K562 (cell line): ENCODE measurements around the gene TAF15. TPM values are rescaled to one million over a fixed set of nuclear protein-coding genes. Genes with fewer than 3 reads are reported as not detected.

Source experiments
- CBX2 ChIP-seq: fragments of 200-600 bp; sonication (generic); IDR thresholded peaks from one replicate; pipeline ENCODE4 v1.6.1; 2012; ENCODE audit warnings: mild to moderate bottlenecking, low read length, inconsistent platforms; ENCODE audit not compliant: insufficient read depth, poor library complexity, severe bottlenecking
- CEBPG ChIP-seq, 3 experiments: fragments of 200-800 bp in 1 of 3; sonication (Bioruptor generic) in 1 of 3; sonication (generic) in 1 of 3; formaldehyde crosslinking in 1 of 3; IDR thresholded peaks in 2 of 3; conservative IDR thresholded peaks in 1 of 3; 2 replicates each; pipeline versions ENCODE4 v1.6.1 to v1.8.0; 2016 to 2022; ENCODE audit warnings: missing compliant biosample characterization in 2 of 3, missing genetic modification characterization in 2 of 3, mild to moderate bottlenecking in 1 of 3, missing genetic modification reagents in 1 of 3
- DPF2 ChIP-seq: fragments of 450-650 bp; IDR thresholded peaks from 2 replicates; pipeline ENCODE4 v1.6.1; 2016
- HNRNPLL ChIP-seq: fragments of 200-400 bp; formaldehyde crosslinking; IDR thresholded peaks from 2 replicates; pipeline ENCODE4 v1.6.1; 2017; ENCODE audit warnings: low read length, low read depth, mild to moderate bottlenecking; ENCODE audit not compliant: poor library complexity, severe bottlenecking
- KDM1A ChIP-seq, 2 experiments: fragments of 450-650 bp; IDR thresholded peaks; 2 replicates each; pipeline ENCODE4 v1.6.1; 2016; ENCODE audit warnings: mild to moderate bottlenecking in 2 of 2
- NFE2 ChIP-seq: IDR thresholded peaks from 2 replicates; pipeline ENCODE4 v1.6.1; 2014; ENCODE audit warnings: antibody characterized with exemption, low read depth
- NFXL1 ChIP-seq: fragments of 450-650 bp; formaldehyde crosslinking; IDR thresholded peaks from 2 replicates; pipeline ENCODE4 v1.4.0; 2021; ENCODE audit warnings: mild to moderate bottlenecking
- NR2F6 ChIP-seq: fragments of 450-650 bp; formaldehyde crosslinking; IDR thresholded peaks from 2 replicates; pipeline ENCODE4 v1.4.0; 2020; ENCODE audit warnings: mild to moderate bottlenecking
- RBM14 ChIP-seq: fragments of 200-400 bp; formaldehyde crosslinking; IDR thresholded peaks from 2 replicates; pipeline ENCODE4 v1.6.1; 2018; ENCODE audit warnings: low read depth, mild to moderate bottlenecking, low read length, moderate library complexity, borderline replicate concordance; ENCODE audit not compliant: insufficient read depth
- SMAD4 ChIP-seq: fragments of 250-450 bp; sonication (Bioruptor Pico); conservative IDR thresholded peaks from 2 replicates; pipeline ENCODE4 v1.8.0; 2021; ENCODE audit warnings: inconsistent platforms, mild to moderate bottlenecking, moderate library complexity
- SP1 ChIP-seq: sonication (generic); formaldehyde crosslinking; IDR thresholded peaks from 2 replicates; pipeline ENCODE4 v1.8.1; 2022; ENCODE audit warnings: mild to moderate bottlenecking, missing genetic modification reagents
- SP2 ChIP-seq: IDR thresholded peaks from 2 replicates; pipeline ENCODE4 v1.6.1; 2011; ENCODE audit warnings: mild to moderate bottlenecking, low read depth, low read length, moderate library complexity; ENCODE audit not compliant: poor library complexity, severe bottlenecking; ENCODE audit errors: extremely low read depth
- polyA plus RNA-seq, 8 experiments: library from polyadenylated mRNA; depleted of rRNA in 4 of 8; stranded (reverse) in 5 of 8; unstranded in 3 of 8; fragments of >200 nt; fragmentation: Nextera tagmentation in 2 of 8; fragmentation: Illumina TruSeq in 1 of 8; extraction: Ambion mirVana in 2 of 8; extraction: Trizol in 1 of 8; gene quantifications; 2 replicates each; pipeline versions ENCODE4 v1.2.1 to v1.2.3, GENCODE V29; 2011 to 2014; ENCODE audit warnings: inconsistent platforms in 1 of 8, missing spikeins in 1 of 8
- total RNA-seq, 7 experiments: library from RNA; depleted of rRNA in 6 of 7; stranded (reverse); fragments of >200 nt in 6 of 7; fragmentation: Illumina TruSeq in 2 of 7; extraction: Trizol in 2 of 7; gene quantifications; 2 replicates each; pipeline versions ENCODE4 v1.2.1 to v1.2.3, GENCODE V29; 2011 to 2021; ENCODE audit warnings: low replicate concordance in 1 of 7
- TF ChIP-seq, protein P1 (sequence below): fragments of 250-450 bp; sonication (Bioruptor Pico); IDR thresholded peaks from 2 replicates; pipeline ENCODE4 v1.4.0; 2020; ENCODE audit warnings: mild to moderate bottlenecking, moderate library complexity
- TF ChIP-seq, protein P2 (sequence below): IDR thresholded peaks from 3 replicates; pipeline ENCODE4 v1.6.1; 2011; ENCODE audit warnings: borderline replicate concordance, mild to moderate bottlenecking; ENCODE audit not compliant: insufficient read length, insufficient read depth
- TF ChIP-seq, protein P3 (sequence below): fragments of 200-800 bp; sonication (Bioruptor generic); IDR thresholded peaks from 2 replicates; pipeline ENCODE4 v1.6.1; 2017; ENCODE audit warnings: missing genetic modification characterization, missing compliant biosample characterization

TAF15 gene
- total and polyA plus RNA-seq, 9 of the 15 experiments (the other 6 are each of a cell fraction or from before 2014, with no cell fraction given): 4.1 to 272 (median 56.8) TPM

DNA sequence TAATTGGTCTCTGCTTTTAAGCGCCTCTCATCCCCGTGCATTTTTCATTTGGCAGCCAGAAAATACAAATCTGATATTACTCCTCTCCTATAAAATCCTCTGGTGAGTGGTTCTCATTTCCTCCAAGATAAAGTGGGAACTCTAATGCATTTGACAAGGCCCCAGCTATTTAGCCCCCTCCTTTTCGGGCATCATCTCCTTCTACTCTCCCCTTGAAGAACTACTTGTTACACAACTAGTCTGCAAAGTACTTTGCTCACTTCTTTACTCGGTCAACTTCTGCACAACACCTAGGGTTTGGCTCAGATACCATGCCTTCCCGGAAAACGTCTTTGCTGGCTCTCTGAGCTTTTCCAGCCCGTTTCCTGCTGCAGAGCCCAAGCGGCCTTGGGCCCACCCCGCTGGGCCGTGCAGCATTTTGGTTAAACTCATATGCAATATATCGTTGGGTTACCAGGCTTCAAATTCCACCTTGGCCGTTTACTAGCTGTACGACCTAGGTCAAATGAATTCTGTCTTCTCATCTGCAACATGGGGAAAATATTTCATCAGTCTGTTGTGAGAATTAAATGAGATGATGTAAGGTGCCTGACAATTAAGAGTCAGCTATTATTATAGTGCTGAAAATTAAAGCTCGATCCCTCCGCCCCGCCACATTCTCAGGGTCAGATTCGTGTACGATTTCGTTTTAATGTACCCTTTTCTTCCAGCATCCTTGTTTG lies 883 bp upstream of the TAF15 start (continued):
- TF ChIP-seq, protein P1, sequence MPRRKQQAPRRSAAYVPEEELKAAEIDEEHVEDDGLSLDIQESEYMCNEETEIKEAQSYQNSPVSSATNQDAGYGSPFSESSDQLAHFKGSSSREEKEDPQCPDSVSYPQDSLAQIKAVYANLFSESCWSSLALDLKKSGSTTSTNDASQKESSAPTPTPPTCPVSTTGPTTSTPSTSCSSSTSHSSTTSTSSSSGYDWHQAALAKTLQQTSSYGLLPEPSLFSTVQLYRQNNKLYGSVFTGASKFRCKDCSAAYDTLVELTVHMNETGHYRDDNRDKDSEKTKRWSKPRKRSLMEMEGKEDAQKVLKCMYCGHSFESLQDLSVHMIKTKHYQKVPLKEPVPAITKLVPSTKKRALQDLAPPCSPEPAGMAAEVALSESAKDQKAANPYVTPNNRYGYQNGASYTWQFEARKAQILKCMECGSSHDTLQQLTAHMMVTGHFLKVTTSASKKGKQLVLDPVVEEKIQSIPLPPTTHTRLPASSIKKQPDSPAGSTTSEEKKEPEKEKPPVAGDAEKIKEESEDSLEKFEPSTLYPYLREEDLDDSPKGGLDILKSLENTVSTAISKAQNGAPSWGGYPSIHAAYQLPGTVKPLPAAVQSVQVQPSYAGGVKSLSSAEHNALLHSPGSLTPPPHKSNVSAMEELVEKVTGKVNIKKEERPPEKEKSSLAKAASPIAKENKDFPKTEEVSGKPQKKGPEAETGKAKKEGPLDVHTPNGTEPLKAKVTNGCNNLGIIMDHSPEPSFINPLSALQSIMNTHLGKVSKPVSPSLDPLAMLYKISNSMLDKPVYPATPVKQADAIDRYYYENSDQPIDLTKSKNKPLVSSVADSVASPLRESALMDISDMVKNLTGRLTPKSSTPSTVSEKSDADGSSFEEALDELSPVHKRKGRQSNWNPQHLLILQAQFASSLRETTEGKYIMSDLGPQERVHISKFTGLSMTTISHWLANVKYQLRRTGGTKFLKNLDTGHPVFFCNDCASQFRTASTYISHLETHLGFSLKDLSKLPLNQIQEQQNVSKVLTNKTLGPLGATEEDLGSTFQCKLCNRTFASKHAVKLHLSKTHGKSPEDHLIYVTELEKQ (CRISPR knock-in tag): no peak
- TF ChIP-seq HNRNPLL (no peak), NFXL1 (no peak), NR2F6 (0 out of 2 replicates have a peak, but pooled peaks have one; percentile 47), SP2 (no peak), RBM14 (no peak), CBX2 (no peak), KDM1A (IDR thresholded peaks at IDR 0.05) (0 out of 4 replicates have a peak, but pooled peaks of 1 of the 2 experiments have one; percentile 13), SP1 (peak; percentile 3; the same call in 1 of the 2 replicates), SMAD4 (0 out of 2 replicates have a peak, but pooled peaks have one; percentile 48), NFE2 (no peak), CEBPG (CRISPR knock-in tag; IDR thresholded peaks at IDR 0.05) (peak; percentile 92), CEBPG (tag; conservative IDR thresholded peaks at IDR 0.05 in 1 of 2, IDR thresholded peaks at IDR 0.05 in 1 of 2) (peak; percentile 90 to 94), DPF2 (no peak)
- TF ChIP-seq, protein P2, sequence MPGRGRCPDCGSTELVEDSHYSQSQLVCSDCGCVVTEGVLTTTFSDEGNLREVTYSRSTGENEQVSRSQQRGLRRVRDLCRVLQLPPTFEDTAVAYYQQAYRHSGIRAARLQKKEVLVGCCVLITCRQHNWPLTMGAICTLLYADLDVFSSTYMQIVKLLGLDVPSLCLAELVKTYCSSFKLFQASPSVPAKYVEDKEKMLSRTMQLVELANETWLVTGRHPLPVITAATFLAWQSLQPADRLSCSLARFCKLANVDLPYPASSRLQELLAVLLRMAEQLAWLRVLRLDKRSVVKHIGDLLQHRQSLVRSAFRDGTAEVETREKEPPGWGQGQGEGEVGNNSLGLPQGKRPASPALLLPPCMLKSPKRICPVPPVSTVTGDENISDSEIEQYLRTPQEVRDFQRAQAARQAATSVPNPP: no peak
- TF ChIP-seq, protein P3, sequence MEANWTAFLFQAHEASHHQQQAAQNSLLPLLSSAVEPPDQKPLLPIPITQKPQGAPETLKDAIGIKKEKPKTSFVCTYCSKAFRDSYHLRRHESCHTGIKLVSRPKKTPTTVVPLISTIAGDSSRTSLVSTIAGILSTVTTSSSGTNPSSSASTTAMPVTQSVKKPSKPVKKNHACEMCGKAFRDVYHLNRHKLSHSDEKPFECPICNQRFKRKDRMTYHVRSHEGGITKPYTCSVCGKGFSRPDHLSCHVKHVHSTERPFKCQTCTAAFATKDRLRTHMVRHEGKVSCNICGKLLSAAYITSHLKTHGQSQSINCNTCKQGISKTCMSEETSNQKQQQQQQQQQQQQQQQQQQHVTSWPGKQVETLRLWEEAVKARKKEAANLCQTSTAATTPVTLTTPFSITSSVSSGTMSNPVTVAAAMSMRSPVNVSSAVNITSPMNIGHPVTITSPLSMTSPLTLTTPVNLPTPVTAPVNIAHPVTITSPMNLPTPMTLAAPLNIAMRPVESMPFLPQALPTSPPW (CRISPR knock-in tag): no peak
